ENCODE results near the gene CAPNS2. TPM values are rescaled to one million over a fixed set of nuclear protein-coding genes. Genes with fewer than 3 reads are reported as not detected.

The CAPNS2 gene
- total RNA-seq, 1 experiment from 2014 or later = not detected

- H3K36me3 Mint-ChIP-seq (ENCODE audit: insufficient read depth, unreplicated experiment) = no peaks in the 10 kb centered on the region
- CTCF ChIA-PET = interaction anchor here (1.0 kb wide), 1 partner anchor 94 kb away, joined by 4 read pairs; no protein-coding TSS in a partner anchor
- intact Hi-C loops (cut with micrococcal nuclease; ENCODE audit: unreplicated experiment) = no loop called here
- H3K9me3 Mint-ChIP-seq (ENCODE audit: low read depth, unreplicated experiment) = no peaks in the 10 kb centered on the region
- no TSS peak for BruUV-seq (replicated peaks)
- peaks cover 13% of the 10 kb centered on the region for H3K27me3 Mint-ChIP-seq (ENCODE audit: unreplicated experiment)
- TF ChIP-seq CTCF (IDR thresholded peaks at IDR 0.05; ENCODE audit: unreplicated experiment) = no peak
- no peaks in the 10 kb centered on the region for H3K4me1 Mint-ChIP-seq (ENCODE audit: low read depth, unreplicated experiment)
- H3K4me3 Mint-ChIP-seq (ENCODE audit: low read depth, unreplicated experiment) = no peak overlapping the region
- H3K27ac Mint-ChIP-seq (ENCODE audit: unreplicated experiment) = no peak overlapping the region
- DNase-seq = no peak
These were observed 7.3 kb upstream of the CAPNS2 start for GRCh38 chr16:55559233-55559632.

- Mint-ChIP-seq H3K4me1 (ENCODE audit: low read depth, unreplicated experiment) (no peaks in the 10 kb centered on the region), H3K9me3 (ENCODE audit: low read depth, unreplicated experiment) (no peaks in the 10 kb centered on the region), H3K36me3 (ENCODE audit: insufficient read depth, unreplicated experiment) (no peaks in the 10 kb centered on the region), H3K27ac (ENCODE audit: unreplicated experiment) (no peak overlapping the region), H3K27me3 (ENCODE audit: unreplicated experiment) (peaks cover 13% of the 10 kb centered on the region), H3K4me3 (ENCODE audit: low read depth, unreplicated experiment) (no peak overlapping the region)
- no peak for TF ChIP-seq CTCF (IDR thresholded peaks at IDR 0.05; ENCODE audit: unreplicated experiment)
- CTCF ChIA-PET = interaction anchor here (0.7 kb wide), 1 partner anchor 28 kb away, joined by 7 read pairs; no protein-coding TSS in a partner anchor
- no peak for DNase-seq
- no TSS peak for BruUV-seq (replicated peaks)
- intact Hi-C loops (cut with micrococcal nuclease; ENCODE audit: unreplicated experiment) = no loop called here
These were observed 6.5 kb upstream of the CAPNS2 start for GRCh38 chr16:55559933-55560516.

GRCh38 chr16:55561319-55561848 is 5.1 kb upstream of the CAPNS2 start:
- H3K36me3 Mint-ChIP-seq (ENCODE audit: insufficient read depth, unreplicated experiment) = no peaks in the 10 kb centered on the region
- BruUV-seq (replicated peaks) = no TSS peak
- no peak overlapping the region for H3K27ac Mint-ChIP-seq (ENCODE audit: unreplicated experiment)
- no peak for TF ChIP-seq CTCF (IDR thresholded peaks at IDR 0.05; ENCODE audit: unreplicated experiment)
- no peak for DNase-seq
- no peaks in the 10 kb centered on the region for H3K4me1 Mint-ChIP-seq (ENCODE audit: low read depth, unreplicated experiment)
- CTCF ChIA-PET = interaction anchor here (0.6 kb wide), 1 partner anchor 22 kb away, joined by 4 read pairs; no protein-coding TSS in a partner anchor
- intact Hi-C loops (cut with micrococcal nuclease; ENCODE audit: unreplicated experiment) = no loop called here
- peaks cover 13% of the 10 kb centered on the region for H3K27me3 Mint-ChIP-seq (ENCODE audit: unreplicated experiment)
- H3K9me3 Mint-ChIP-seq (ENCODE audit: low read depth, unreplicated experiment) = no peaks in the 10 kb centered on the region
- H3K4me3 Mint-ChIP-seq (ENCODE audit: low read depth, unreplicated experiment) = no peak overlapping the region

GRCh38 chr16:55562936-55563335 is 3.5 kb upstream of the CAPNS2 start:
- no peaks in the 10 kb centered on the region for H3K9me3 Mint-ChIP-seq (ENCODE audit: low read depth, unreplicated experiment)
- CTCF ChIA-PET = no interaction called here
- TF ChIP-seq CTCF (IDR thresholded peaks at IDR 0.05; ENCODE audit: unreplicated experiment) = no peak
- H3K27me3 Mint-ChIP-seq (ENCODE audit: unreplicated experiment) = no peaks in the 10 kb centered on the region
- no peak overlapping the region for H3K4me3 Mint-ChIP-seq (ENCODE audit: low read depth, unreplicated experiment)
- BruUV-seq (replicated peaks) = no TSS peak
- H3K4me1 Mint-ChIP-seq (ENCODE audit: low read depth, unreplicated experiment) = no peaks in the 10 kb centered on the region
- H3K36me3 Mint-ChIP-seq (ENCODE audit: insufficient read depth, unreplicated experiment) = no peaks in the 10 kb centered on the region
- no peak for DNase-seq
- no peak overlapping the region for H3K27ac Mint-ChIP-seq (ENCODE audit: unreplicated experiment)
- intact Hi-C loops (cut with micrococcal nuclease; ENCODE audit: unreplicated experiment) = no loop called here
